ENCODE results near the gene GAB3.
"Not testable (repeated sequence)": the region's sequence is repeated elsewhere in the genome, so short reads cannot be mapped to it uniquely, and the experiment has no call there.

The GAB3 gene

DNA sequence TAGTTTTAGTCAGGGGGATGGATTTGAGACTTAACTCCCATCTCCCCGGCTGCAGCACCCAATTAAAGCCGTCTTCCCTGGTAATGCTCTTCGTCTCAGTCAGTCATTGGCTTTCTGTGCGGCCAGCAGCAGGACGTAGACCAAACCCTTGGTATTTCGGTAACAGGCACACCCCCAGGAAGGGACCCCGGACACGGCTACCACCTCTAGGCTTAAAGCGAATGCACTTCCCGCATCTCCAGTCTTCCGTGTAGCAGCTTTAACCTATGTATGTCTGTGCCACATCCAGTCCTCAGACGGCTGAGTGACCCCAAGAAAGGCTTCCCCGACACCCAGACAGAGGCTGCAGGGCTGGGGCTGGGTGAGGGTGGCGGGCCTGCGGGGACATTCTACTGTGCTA, 96.0 kb downstream of the GAB3 start:
- no peak for ATAC-seq
- TF ChIP-seq, protein P1, sequence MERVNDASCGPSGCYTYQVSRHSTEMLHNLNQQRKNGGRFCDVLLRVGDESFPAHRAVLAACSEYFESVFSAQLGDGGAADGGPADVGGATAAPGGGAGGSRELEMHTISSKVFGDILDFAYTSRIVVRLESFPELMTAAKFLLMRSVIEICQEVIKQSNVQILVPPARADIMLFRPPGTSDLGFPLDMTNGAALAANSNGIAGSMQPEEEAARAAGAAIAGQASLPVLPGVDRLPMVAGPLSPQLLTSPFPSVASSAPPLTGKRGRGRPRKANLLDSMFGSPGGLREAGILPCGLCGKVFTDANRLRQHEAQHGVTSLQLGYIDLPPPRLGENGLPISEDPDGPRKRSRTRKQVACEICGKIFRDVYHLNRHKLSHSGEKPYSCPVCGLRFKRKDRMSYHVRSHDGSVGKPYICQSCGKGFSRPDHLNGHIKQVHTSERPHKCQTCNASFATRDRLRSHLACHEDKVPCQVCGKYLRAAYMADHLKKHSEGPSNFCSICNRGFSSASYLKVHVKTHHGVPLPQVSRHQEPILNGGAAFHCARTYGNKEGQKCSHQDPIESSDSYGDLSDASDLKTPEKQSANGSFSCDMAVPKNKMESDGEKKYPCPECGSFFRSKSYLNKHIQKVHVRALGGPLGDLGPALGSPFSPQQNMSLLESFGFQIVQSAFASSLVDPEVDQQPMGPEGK (CRISPR knock-in tag; IDR thresholded peaks at IDR 0.05; ENCODE audit: borderline replicate concordance), result no peak
- TF ChIP-seq TOX (CRISPR knock-in tag; IDR thresholded peaks at IDR 0.05; ENCODE audit: borderline replicate concordance) (no peak), TCF4 (CRISPR knock-in tag; IDR thresholded peaks at IDR 0.05; ENCODE audit: borderline replicate concordance) (no peak), SNAI2 (CRISPR knock-in tag; IDR thresholded peaks at IDR 0.05) (no peak), ESRRG (CRISPR knock-in tag; IDR thresholded peaks at IDR 0.05) (no peak), ZFP3 (CRISPR knock-in tag; IDR thresholded peaks at IDR 0.05) (no peak), ISL1 (CRISPR knock-in tag; IDR thresholded peaks at IDR 0.05) (no peak), RARB (CRISPR knock-in tag; IDR thresholded peaks at IDR 0.05) (no peak), CSDC2 (CRISPR knock-in tag; IDR thresholded peaks at IDR 0.05) (no peak), ZNF565 (CRISPR knock-in tag; conservative IDR thresholded peaks at IDR 0.05; ENCODE audit: low read depth) (no peak), PPARA (CRISPR knock-in tag; IDR thresholded peaks at IDR 0.05; ENCODE audit: borderline replicate concordance) (no peak), ZFP30 (CRISPR knock-in tag; IDR thresholded peaks at IDR 0.05) (no peak), ARNTL (CRISPR knock-in tag; IDR thresholded peaks at IDR 0.05; ENCODE audit: borderline replicate concordance, low read depth) (no peak), BACH2 (CRISPR knock-in tag; IDR thresholded peaks at IDR 0.05; ENCODE audit: borderline replicate concordance) (no peak), ZNF8 (CRISPR knock-in tag; IDR thresholded peaks at IDR 0.05) (no peak)
- TF ChIP-seq, protein P2, sequence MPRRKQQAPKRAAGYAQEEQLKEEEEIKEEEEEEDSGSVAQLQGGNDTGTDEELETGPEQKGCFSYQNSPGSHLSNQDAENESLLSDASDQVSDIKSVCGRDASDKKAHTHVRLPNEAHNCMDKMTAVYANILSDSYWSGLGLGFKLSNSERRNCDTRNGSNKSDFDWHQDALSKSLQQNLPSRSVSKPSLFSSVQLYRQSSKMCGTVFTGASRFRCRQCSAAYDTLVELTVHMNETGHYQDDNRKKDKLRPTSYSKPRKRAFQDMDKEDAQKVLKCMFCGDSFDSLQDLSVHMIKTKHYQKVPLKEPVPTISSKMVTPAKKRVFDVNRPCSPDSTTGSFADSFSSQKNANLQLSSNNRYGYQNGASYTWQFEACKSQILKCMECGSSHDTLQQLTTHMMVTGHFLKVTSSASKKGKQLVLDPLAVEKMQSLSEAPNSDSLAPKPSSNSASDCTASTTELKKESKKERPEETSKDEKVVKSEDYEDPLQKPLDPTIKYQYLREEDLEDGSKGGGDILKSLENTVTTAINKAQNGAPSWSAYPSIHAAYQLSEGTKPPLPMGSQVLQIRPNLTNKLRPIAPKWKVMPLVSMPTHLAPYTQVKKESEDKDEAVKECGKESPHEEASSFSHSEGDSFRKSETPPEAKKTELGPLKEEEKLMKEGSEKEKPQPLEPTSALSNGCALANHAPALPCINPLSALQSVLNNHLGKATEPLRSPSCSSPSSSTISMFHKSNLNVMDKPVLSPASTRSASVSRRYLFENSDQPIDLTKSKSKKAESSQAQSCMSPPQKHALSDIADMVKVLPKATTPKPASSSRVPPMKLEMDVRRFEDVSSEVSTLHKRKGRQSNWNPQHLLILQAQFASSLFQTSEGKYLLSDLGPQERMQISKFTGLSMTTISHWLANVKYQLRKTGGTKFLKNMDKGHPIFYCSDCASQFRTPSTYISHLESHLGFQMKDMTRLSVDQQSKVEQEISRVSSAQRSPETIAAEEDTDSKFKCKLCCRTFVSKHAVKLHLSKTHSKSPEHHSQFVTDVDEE (CRISPR knock-in tag; IDR thresholded peaks at IDR 0.05), result no peak
- TF ChIP-seq, protein P3, sequence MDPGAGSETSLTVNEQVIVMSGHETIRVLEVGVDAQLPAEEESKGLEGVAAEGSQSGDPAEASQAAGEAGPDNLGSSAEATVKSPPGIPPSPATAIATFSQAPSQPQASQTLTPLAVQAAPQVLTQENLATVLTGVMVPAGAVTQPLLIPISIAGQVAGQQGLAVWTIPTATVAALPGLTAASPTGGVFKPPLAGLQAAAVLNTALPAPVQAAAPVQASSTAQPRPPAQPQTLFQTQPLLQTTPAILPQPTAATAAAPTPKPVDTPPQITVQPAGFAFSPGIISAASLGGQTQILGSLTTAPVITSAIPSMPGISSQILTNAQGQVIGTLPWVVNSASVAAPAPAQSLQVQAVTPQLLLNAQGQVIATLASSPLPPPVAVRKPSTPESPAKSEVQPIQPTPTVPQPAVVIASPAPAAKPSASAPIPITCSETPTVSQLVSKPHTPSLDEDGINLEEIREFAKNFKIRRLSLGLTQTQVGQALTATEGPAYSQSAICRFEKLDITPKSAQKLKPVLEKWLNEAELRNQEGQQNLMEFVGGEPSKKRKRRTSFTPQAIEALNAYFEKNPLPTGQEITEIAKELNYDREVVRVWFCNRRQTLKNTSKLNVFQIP (CRISPR knock-in tag; IDR thresholded peaks at IDR 0.05; ENCODE audit: borderline replicate concordance, low read depth), result no peak
- TF ChIP-seq, protein P4, sequence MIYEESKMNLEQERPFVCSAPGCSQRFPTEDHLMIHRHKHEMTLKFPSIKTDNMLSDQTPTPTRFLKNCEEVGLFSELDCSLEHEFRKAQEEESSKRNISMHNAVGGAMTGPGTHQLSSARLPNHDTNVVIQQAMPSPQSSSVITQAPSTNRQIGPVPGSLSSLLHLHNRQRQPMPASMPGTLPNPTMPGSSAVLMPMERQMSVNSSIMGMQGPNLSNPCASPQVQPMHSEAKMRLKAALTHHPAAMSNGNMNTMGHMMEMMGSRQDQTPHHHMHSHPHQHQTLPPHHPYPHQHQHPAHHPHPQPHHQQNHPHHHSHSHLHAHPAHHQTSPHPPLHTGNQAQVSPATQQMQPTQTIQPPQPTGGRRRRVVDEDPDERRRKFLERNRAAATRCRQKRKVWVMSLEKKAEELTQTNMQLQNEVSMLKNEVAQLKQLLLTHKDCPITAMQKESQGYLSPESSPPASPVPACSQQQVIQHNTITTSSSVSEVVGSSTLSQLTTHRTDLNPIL (CRISPR knock-in tag; IDR thresholded peaks at IDR 0.05; ENCODE audit: low read depth), result no peak
- TF ChIP-seq, protein P5, sequence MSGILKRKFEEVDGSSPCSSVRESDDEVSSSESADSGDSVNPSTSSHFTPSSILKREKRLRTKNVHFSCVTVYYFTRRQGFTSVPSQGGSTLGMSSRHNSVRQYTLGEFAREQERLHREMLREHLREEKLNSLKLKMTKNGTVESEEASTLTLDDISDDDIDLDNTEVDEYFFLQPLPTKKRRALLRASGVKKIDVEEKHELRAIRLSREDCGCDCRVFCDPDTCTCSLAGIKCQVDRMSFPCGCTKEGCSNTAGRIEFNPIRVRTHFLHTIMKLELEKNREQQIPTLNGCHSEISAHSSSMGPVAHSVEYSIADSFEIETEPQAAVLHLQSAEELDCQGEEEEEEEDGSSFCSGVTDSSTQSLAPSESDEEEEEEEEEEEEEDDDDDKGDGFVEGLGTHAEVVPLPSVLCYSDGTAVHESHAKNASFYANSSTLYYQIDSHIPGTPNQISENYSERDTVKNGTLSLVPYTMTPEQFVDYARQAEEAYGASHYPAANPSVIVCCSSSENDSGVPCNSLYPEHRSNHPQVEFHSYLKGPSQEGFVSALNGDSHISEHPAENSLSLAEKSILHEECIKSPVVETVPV (CRISPR knock-in tag; IDR thresholded peaks at IDR 0.05), result no peak

DNA sequence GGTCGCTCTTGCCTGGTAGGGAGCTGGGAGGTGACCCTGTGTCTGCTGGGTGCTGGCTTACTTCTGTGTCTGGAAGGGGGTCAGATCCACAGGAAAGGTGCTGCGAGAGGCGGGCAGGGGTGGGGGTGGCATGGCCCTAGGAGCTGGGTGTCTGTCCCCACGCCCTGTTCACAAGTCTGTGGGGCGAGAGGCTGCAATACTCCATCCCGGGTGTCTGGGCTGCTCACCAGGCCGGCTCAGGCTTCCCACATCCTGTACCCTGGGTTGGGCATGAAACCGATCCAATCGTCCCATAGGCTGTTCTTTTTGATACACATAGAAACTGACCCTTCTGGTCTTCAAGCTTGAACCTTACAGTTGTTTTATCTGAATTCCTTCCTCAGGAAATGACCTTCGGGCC, 96.5 kb downstream of the GAB3 start:
- ATAC-seq, result no peak
- TF ChIP-seq ARNTL (CRISPR knock-in tag; IDR thresholded peaks at IDR 0.05; ENCODE audit: borderline replicate concordance, low read depth) (no peak), SNAI2 (CRISPR knock-in tag; IDR thresholded peaks at IDR 0.05) (no peak), RARB (CRISPR knock-in tag; IDR thresholded peaks at IDR 0.05) (no peak), ZNF8 (CRISPR knock-in tag; IDR thresholded peaks at IDR 0.05) (no peak), ZNF565 (CRISPR knock-in tag; conservative IDR thresholded peaks at IDR 0.05; ENCODE audit: low read depth) (no peak)
- TF ChIP-seq, protein P2 (CRISPR knock-in tag; IDR thresholded peaks at IDR 0.05), result no peak

DNA sequence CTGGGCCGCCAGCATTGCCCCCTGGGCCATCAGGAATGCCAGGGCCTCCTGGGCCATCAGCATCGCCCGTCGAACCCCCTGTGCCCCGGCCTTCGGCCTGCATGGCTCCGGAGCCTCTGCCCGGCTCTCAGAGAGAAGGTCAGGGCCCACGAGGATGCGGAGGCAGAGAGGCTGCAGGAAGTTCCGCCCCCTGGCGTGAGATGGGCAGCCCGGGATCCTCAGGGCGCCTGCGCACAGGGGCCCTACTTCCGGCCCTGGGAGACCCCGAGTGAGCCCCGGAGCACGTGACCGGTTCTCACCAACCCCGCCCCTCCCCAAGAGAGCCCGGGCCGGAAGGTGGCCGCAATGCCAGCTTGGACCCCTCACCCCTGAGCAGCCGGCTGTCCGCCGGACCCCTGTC, 97.5 kb downstream of the GAB3 start, which contains the start of gene CTAG2:
TSS of gene CTAG2 (minus strand) at position 167 of the 400 bp plus-strand sequence. CDS start at position 103, 64 bp downstream.
- ATAC-seq, result not testable (repeated sequence)
